ENCODE data around the gene SUSD3. TPM values are rescaled to one million over a fixed set of nuclear protein-coding genes. Genes with fewer than 3 reads are reported as not detected.

The SUSD3 gene
- total RNA-seq, 1 experiment from 2014 or later = 5.0 TPM

- DNase-seq (ENCODE audit: low read depth, low spot score) (no peak), ATAC-seq (no peak)
- H3K4me3 ChIP-seq (ENCODE audit: low read depth in 2 of 2, low read length in 2 of 2) = no peak overlapping the region
- ChIA-PET CTCF (no interaction called here), POLR2A (no interaction called here)
- intact Hi-C loops (cut with micrococcal nuclease; ENCODE audit: unreplicated experiment) = loop anchor here (10.0 kb wide), 1 partner anchor 86 kb away; no protein-coding TSS in a partner anchor
- in situ Hi-C loops (cut with HindIII; ENCODE audit: low pct_unique_long_range_greater_than_20kb, low sequenced_read_pairs) = no loop called here
- H3K36me3 ChIP-seq (ENCODE audit: control insufficient read depth, insufficient read depth, low read length) = no peaks in the 10 kb centered on the region
- H3K27ac ChIP-seq (ENCODE audit: low read length) = no peak overlapping the region
- no peak for TF ChIP-seq TCF7L2 (IDR thresholded peaks at IDR 0.05; ENCODE audit: low read depth, low read length)
- no peak for TF ChIP-seq POLR2AphosphoS5 (IDR thresholded peaks at IDR 0.05; ENCODE audit: low read depth, low read length)
- no peak for TF ChIP-seq REST (IDR thresholded peaks at IDR 0.05; ENCODE audit: insufficient read depth in 1 of 2, low read depth in 2 of 2, low read length in 1 of 2)
- no peak for TF ChIP-seq SIN3A (IDR thresholded peaks at IDR 0.05; ENCODE audit: borderline replicate concordance, insufficient read depth, low read depth, low read length)
- TF ChIP-seq CTCF (IDR thresholded peaks at IDR 0.05) = no peak
- H3K9me3 ChIP-seq (ENCODE audit: control insufficient read depth, insufficient read depth, low read depth, low read length) = no peaks in the 10 kb centered on the region; the same call in 1 of the 2 replicates
- peaks cover 7% of the 10 kb centered on the region for H3K4me1 ChIP-seq (ENCODE audit: control insufficient read depth, insufficient read depth, low read length)
- no TSS peak for BruUV-seq (replicated peaks)
- H3K27me3 ChIP-seq (ENCODE audit: control insufficient read depth, insufficient read depth, low read length) = no peaks in the 10 kb centered on the region
Observed at GRCh38 chr9:93091056-93091452, 32.6 kb downstream of the SUSD3 start.

GRCh38 chr9:93091453-93092081, 33.1 kb downstream of the SUSD3 start:
- TF ChIP-seq POLR2AphosphoS5 (IDR thresholded peaks at IDR 0.05; ENCODE audit: low read depth, low read length) = no peak
- TF ChIP-seq CTCF (IDR thresholded peaks at IDR 0.05) = no peak
- no peak for TF ChIP-seq SIN3A (IDR thresholded peaks at IDR 0.05; ENCODE audit: borderline replicate concordance, insufficient read depth, low read depth, low read length)
- TF ChIP-seq REST (IDR thresholded peaks at IDR 0.05; ENCODE audit: insufficient read depth in 1 of 2, low read depth in 2 of 2, low read length in 1 of 2) = no peak
- no peak for TF ChIP-seq TCF7L2 (IDR thresholded peaks at IDR 0.05; ENCODE audit: low read depth, low read length)

More at GRCh38 chr9:93091453-93092081, 33.1 kb downstream of the SUSD3 start:
- DNase-seq (ENCODE audit: low read depth, low spot score) = no peak
- H3K4me3 ChIP-seq (ENCODE audit: low read depth in 2 of 2, low read length in 2 of 2) = no peak overlapping the region
- ATAC-seq = no peak
- in situ Hi-C loops (cut with HindIII; ENCODE audit: low pct_unique_long_range_greater_than_20kb, low sequenced_read_pairs) = no loop called here
- H3K4me1 ChIP-seq (ENCODE audit: control insufficient read depth, insufficient read depth, low read length) = peaks cover 7% of the 10 kb centered on the region
- intact Hi-C loops (cut with micrococcal nuclease; ENCODE audit: unreplicated experiment) = loop anchor here (10.0 kb wide), 1 partner anchor 87 kb away; no protein-coding TSS in a partner anchor
- no TSS peak for BruUV-seq (replicated peaks)
- POLR2A ChIA-PET = no interaction called here
- H3K27ac ChIP-seq (ENCODE audit: low read length) = no peak overlapping the region
- CTCF ChIA-PET = no interaction called here
- no peaks in the 10 kb centered on the region; the same call in 1 of the 2 replicates for H3K9me3 ChIP-seq (ENCODE audit: control insufficient read depth, insufficient read depth, low read depth, low read length)
- H3K27me3 ChIP-seq (ENCODE audit: control insufficient read depth, insufficient read depth, low read length) = no peaks in the 10 kb centered on the region
- no peaks in the 10 kb centered on the region; the same call in 1 of the 2 replicates for H3K36me3 ChIP-seq (ENCODE audit: control insufficient read depth, insufficient read depth, low read length)
